ENCODE results near the gene LARGE1. TPM values are rescaled to one million over a fixed set of nuclear protein-coding genes. Genes with fewer than 3 reads are reported as not detected.

Gene LARGE1
- polyA plus RNA-seq, 3 donors: 24.5 to 27.2 (median 26.6) TPM

GRCh38 chr22:33224841-33225240 lies 695.4 kb downstream of the LARGE1 start:
- no peak for DNase-seq (ENCODE audit: low read depth in 3 of 3, low spot score in 2 of 3)
